HL-60 (cell line): ENCODE data around the gene S100G.

ENCODE experiments used
- DNase-seq, 2 experiments: peaks; one replicate each; pipeline ENCODE4 v3.0.0-alpha.2; 2010 to 2020; ENCODE audit warnings: low read depth in 1 of 2, low spot score in 1 of 2
- H3K27ac ChIP-seq: fragments of 250-450 bp; sonication (Bioruptor Pico); replicated peaks from 2 replicates; pipeline ENCODE4 v1.5.1; 2020; ENCODE audit warnings: mild to moderate bottlenecking, moderate library complexity
- H3K27me3 ChIP-seq: fragments of 250-450 bp; sonication (Bioruptor Pico); 2 replicates; pipeline ENCODE4 v1.5.1; 2021; ENCODE audit warnings: mild to moderate bottlenecking, moderate library complexity; ENCODE audit not compliant: insufficient read depth, poor library complexity, severe bottlenecking
- H3K4me3 ChIP-seq: replicated peaks from 2 replicates; pipeline ENCODE4 v1.5.1; 2011; ENCODE audit warnings: mild to moderate bottlenecking, control low read depth, low read length; ENCODE audit not compliant: insufficient read depth
- CTCF ChIP-seq: IDR thresholded peaks from one replicate; pipeline ENCODE4 v1.5.1; 2011; ENCODE audit warnings: low read length, control low read depth, inconsistent platforms; ENCODE audit not compliant: insufficient read depth
- GABPA ChIP-seq: IDR thresholded peaks from 2 replicates; pipeline ENCODE4 v1.6.1; 2012; ENCODE audit warnings: low read depth
- POLR2AphosphoS5 ChIP-seq: IDR thresholded peaks from 2 replicates; pipeline ENCODE4 v1.6.1; 2012; ENCODE audit warnings: low read depth
- REST ChIP-seq: IDR thresholded peaks from 2 replicates; pipeline ENCODE4 v1.6.1; 2012; ENCODE audit warnings: low read depth; ENCODE audit not compliant: insufficient replicate concordance
- SPI1 ChIP-seq: IDR thresholded peaks from 2 replicates; pipeline ENCODE4 v1.6.1; 2012; ENCODE audit warnings: low read depth, mild to moderate bottlenecking, borderline replicate concordance

Gene S100G

GRCh38 chrX:16628946-16629595 lies 20.9 kb upstream of the S100G start:
- Histone ChIP-seq H3K4me3 (no peak overlapping the region), H3K27me3 (no peaks in the 10 kb centered on the region), H3K27ac (no peak overlapping the region)
- no peak for TF ChIP-seq POLR2AphosphoS5
- TF ChIP-seq SPI1: no peak
- no peak for TF ChIP-seq CTCF
- no peak for TF ChIP-seq REST
- no peak for TF ChIP-seq GABPA
- no peak for DNase-seq

GRCh38 chrX:16629909-16630308 lies 20.0 kb upstream of the S100G start:
- no peak for TF ChIP-seq CTCF
- Histone ChIP-seq H3K27me3 (no peaks in the 10 kb centered on the region), H3K27ac (no peak overlapping the region), H3K4me3 (no peak overlapping the region)
- DNase-seq: no peak

- Histone ChIP-seq H3K4me3 (no peak overlapping the region), H3K27me3 (no peaks in the 10 kb centered on the region), H3K27ac (no peak overlapping the region)
- TF ChIP-seq REST (no peak), POLR2AphosphoS5 (no peak), CTCF (no peak), SPI1 (no peak), GABPA (no peak)
- no peak for DNase-seq
Observed at GRCh38 chrX:16633754-16634153, 16.2 kb upstream of the S100G start.

GRCh38 chrX:16635040-16635439 lies 14.9 kb upstream of the S100G start:
- H3K27me3 ChIP-seq: no peaks in the 10 kb centered on the region
- H3K4me3 ChIP-seq: no peak overlapping the region
- no peak for DNase-seq
- no peak for TF ChIP-seq POLR2AphosphoS5
- no peak for TF ChIP-seq SPI1
- no peak for TF ChIP-seq CTCF
- TF ChIP-seq REST: no peak
- TF ChIP-seq GABPA: no peak
- H3K27ac ChIP-seq: no peak overlapping the region
